Spleen (tissue), 11 donors: ENCODE results near the gene SUMO3. TPM values are rescaled to one million over a fixed set of nuclear protein-coding genes. Genes with fewer than 3 reads are reported as not detected.

Experiments
- DNase-seq: peaks from one replicate; pipeline ENCODE4 v3.0.0-alpha.2; 2020
- H3K27ac ChIP-seq, 8 donors: fragments of 200-600 bp; sonication (generic) in 7 of 8; 1 replicate in 4 of 8; 2 replicates in 4 of 8; pipeline versions ENCODE4 v1.5.0 to v1.8.0; 2016 to 2021; ENCODE audit warnings: inconsistent platforms in 4 of 8, mild to moderate bottlenecking in 4 of 8, moderate library complexity in 1 of 8
- H3K27me3 ChIP-seq, 7 donors: fragments of 200-600 bp; sonication (generic) in 6 of 7; replicated peaks in 1 of 7; 1 replicate in 4 of 7; 2 replicates in 3 of 7; pipeline versions ENCODE4 v1.5.0 to v1.8.0; 2016 to 2021; ENCODE audit warnings: inconsistent platforms in 3 of 7, mild to moderate bottlenecking in 1 of 7
- H3K36me3 ChIP-seq, 6 donors: fragments of 200-600 bp; sonication (generic) in 5 of 6; 1 replicate in 4 of 6; 2 replicates in 2 of 6; pipeline versions ENCODE4 v1.5.0 to v1.8.0; 2016 to 2021; ENCODE audit warnings: inconsistent platforms in 2 of 6
- H3K4me1 ChIP-seq, 6 donors: fragments of 200-600 bp; sonication (generic) in 5 of 6; 1 replicate in 3 of 6; 2 replicates in 3 of 6; pipeline versions ENCODE4 v1.5.0 to v1.8.0; 2016 to 2021; ENCODE audit warnings: inconsistent platforms in 3 of 6
- H3K4me3 ChIP-seq, 8 donors: fragments of 200-600 bp; sonication (generic) in 7 of 8; 1 replicate in 4 of 8; 2 replicates in 4 of 8; pipeline versions ENCODE4 v1.5.0 to v1.8.0; 2016 to 2021; ENCODE audit warnings: inconsistent platforms in 4 of 8, mild to moderate bottlenecking in 4 of 8, moderate library complexity in 2 of 8
- H3K9me3 ChIP-seq, 8 donors: fragments of 200-600 bp; sonication (generic) in 7 of 8; 1 replicate in 4 of 8; 2 replicates in 4 of 8; pipeline versions ENCODE4 v1.5.0 to v1.8.0; 2016 to 2021; ENCODE audit warnings: inconsistent platforms in 4 of 8
- CTCF ChIP-seq, 11 experiments: fragments of 200-600 bp in 7 of 11; fragments of 450-650 bp in 4 of 11; sonication (generic) in 4 of 11; IDR thresholded peaks in 8 of 11; conservative IDR thresholded peaks in 3 of 11; 1 replicate in 7 of 11; 2 replicates in 4 of 11; pipeline versions ENCODE4 v1.4.0 to v1.8.0; 2016 to 2021; ENCODE audit warnings: antibody characterized with exemption in 11 of 11, inconsistent platforms in 4 of 11, mild to moderate bottlenecking in 1 of 11
- POLR2A ChIP-seq, 3 donors: fragments of 450-650 bp; IDR thresholded peaks; one replicate each; pipeline ENCODE4 v1.5.1; 2017; ENCODE audit warnings: antibody characterized with exemption in 3 of 3, mild to moderate bottlenecking in 1 of 3
- POLR2AphosphoS5 ChIP-seq, 3 donors: sonication (generic); formaldehyde crosslinking; IDR thresholded peaks; one replicate each; pipeline ENCODE4 v1.5.1; 2017; ENCODE audit warnings: antibody characterized with exemption in 3 of 3
- WGBS, 5 donors: extraction: QIAGEN DNeasy Blood & Tissue Kit in 3 of 5; methylation state at CpG; one replicate each; pipeline versions ENCODE4 v1.1.5 to v1.1.7; 2013 to 2018; 5-methylcytosine and 5-hydroxymethylcytosine counted together
- intact Hi-C: fragments of 100-400 bp; cut with DNase I; formaldehyde crosslinking; loops from one replicate; pipeline ENCODE4 v1.15.0; 2023; ENCODE audit warnings: low total_unique reads
- polyA plus RNA-seq, 3 donors: library from polyadenylated mRNA; stranded (reverse); fragments of 200-250 nt; gene quantifications; one replicate each; pipeline ENCODE4 v1.2.1, GENCODE V29; 2013
- total RNA-seq, 7 donors: library from RNA; depleted of rRNA in 3 of 7; stranded (reverse); fragments of >200 nt in 3 of 7; fragmentation: NEBNext Ultra II Directional in 4 of 7; extraction: Animal tissue kit (Norgen Biotek cat#: 25700) in 4 of 7; gene quantifications; one replicate each; pipeline versions ENCODE4 v1.1.0 to v1.2.1, GENCODE V29; 2016 to 2021
- donor health status: healthy with polysubstance abuse.
- donor health status: DM: no; HTN: no; CAD: no; lungs with moderate emphysema.
- donor health status: DM: no; HTN: no; CAD: no.
- donor health status: Bipolar disorder and iron deficiency.
- donor health status: healthy.
- donor health status: DM: no; HTN: no; CAD: no.
- donor health status: DM: yes; HTN: yes; CAD: no.

Gene SUMO3
- total and polyA plus RNA-seq, 10 donors = 38.2 to 101 (median 68.4) TPM

GRCh38 chr21:44804762-44805161, 13.1 kb downstream of the SUMO3 start:
- H3K4me1 ChIP-seq = peaks cover 18 to 57% (median 31%) of the 10 kb centered on the region in 6 donors
- no peak for DNase-seq
- no peak for TF ChIP-seq POLR2AphosphoS5 (IDR thresholded peaks at IDR 0.05)
- TF ChIP-seq POLR2A (IDR thresholded peaks at IDR 0.05) = no peak
- TF ChIP-seq CTCF (IDR thresholded peaks at IDR 0.05 in 8 of 11, conservative IDR thresholded peaks at IDR 0.05 in 3 of 11) = no peak
- H3K4me3 ChIP-seq = no peak overlapping the region
- intact Hi-C loops = loop anchor here (5.0 to 10.0 kb wide), 2 partner anchors 73 to 120 kb away; partner anchors contain the start of gene ITGB2
- H3K36me3 ChIP-seq = peaks cover 0 to 66% (median 47%) of the 10 kb centered on the region in 6 donors
- H3K27me3 ChIP-seq = no peaks in the 10 kb centered on the region
- 71 to 87% (median 78%) methylated on average over 6 of the region's 6 CpGs for WGBS, 5 donors
- H3K9me3 ChIP-seq = no peaks in the 10 kb centered on the region
- H3K27ac ChIP-seq = no peak overlapping the region

GRCh38 chr21:44803651-44804050, 14.2 kb downstream of the SUMO3 start:
- intact Hi-C loops = loop anchor here (5.0 to 10.0 kb wide), 2 partner anchors 74 to 121 kb away; partner anchors contain the start of gene ITGB2
- H3K4me1 ChIP-seq = peaks cover 23 to 62% (median 37%) of the 10 kb centered on the region in 6 donors
- no peak overlapping the region for H3K27ac ChIP-seq
- H3K4me3 ChIP-seq = no peak overlapping the region
- H3K36me3 ChIP-seq = peaks cover 0 to 65% (median 36%) of the 10 kb centered on the region in 6 donors
- H3K9me3 ChIP-seq = no peaks in the 10 kb centered on the region
- 60 to 88% (median 72%) methylated on average over 3 of the region's 3 CpGs for WGBS, 5 donors
- no peaks in the 10 kb centered on the region for H3K27me3 ChIP-seq
- TF ChIP-seq CTCF (IDR thresholded peaks at IDR 0.05 in 8 of 11, conservative IDR thresholded peaks at IDR 0.05 in 3 of 11) (no peak), POLR2AphosphoS5 (IDR thresholded peaks at IDR 0.05) (no peak), POLR2A (IDR thresholded peaks at IDR 0.05) (no peak)
- no peak for DNase-seq

GRCh38 chr21:44802396-44803153, 15.3 kb downstream of the SUMO3 start:
- H3K4me3 ChIP-seq = peak overlapping the region; percentile 98 to 100 (median 100)
- TF ChIP-seq POLR2A (IDR thresholded peaks at IDR 0.05) = no peak
- no peak for TF ChIP-seq CTCF (IDR thresholded peaks at IDR 0.05 in 8 of 11, conservative IDR thresholded peaks at IDR 0.05 in 3 of 11)
- no peak for TF ChIP-seq POLR2AphosphoS5 (IDR thresholded peaks at IDR 0.05)
- WGBS, 5 donors = 25 to 34% (median 28%) methylated on average over 26 to 32 of the region's 32 CpGs
- peak overlapping the region in 6 of 8 donors; percentile 76 to 87 (median 80) for H3K27ac ChIP-seq
- H3K9me3 ChIP-seq = no peaks in the 10 kb centered on the region
- intact Hi-C loops = loop anchor here (5.0 to 10.0 kb wide), 2 partner anchors 75 to 122 kb away; partner anchors contain the start of gene ITGB2
- H3K36me3 ChIP-seq = peaks cover 0 to 65% (median 29%) of the 10 kb centered on the region in 6 donors
- peaks cover 23 to 71% (median 41%) of the 10 kb centered on the region in 6 donors for H3K4me1 ChIP-seq
- DNase-seq = no peak
- no peaks in the 10 kb centered on the region for H3K27me3 ChIP-seq
